PC-3 (cell line): ENCODE measurements around the gene MDH2.

Source experiments
- CTCF ChIP-seq: fragments of 300-600 bp; sonication (generic); conservative IDR thresholded peaks from 2 replicates; pipeline ENCODE4 v1.5.1; 2017; ENCODE audit warnings: antibody characterized with exemption, low read depth, mild to moderate bottlenecking, low read length
- EZH2phosphoT487 ChIP-seq: fragments of 300-600 bp; sonication (generic); IDR thresholded peaks from 2 replicates; pipeline ENCODE4 v1.6.1; 2018; ENCODE audit warnings: mild to moderate bottlenecking, antibody characterized with exemption, low read length, borderline replicate concordance

- TF ChIP-seq EZH2phosphoT487 (no peak), CTCF (no peak)
Measured at GRCh38 chr7:76072243-76073148, 24.6 kb downstream of the MDH2 start.
